ENCODE measurements around the gene CCL16. TPM values are rescaled to one million over a fixed set of nuclear protein-coding genes. Genes with fewer than 3 reads are reported as not detected.
"Not testable (repeated sequence)": the region's sequence is repeated elsewhere in the genome, so short reads cannot be mapped to it uniquely, and the experiment has no call there.

The CCL16 gene
- total RNA-seq, 2 donors from 2014 or later: not detected

- no peak overlapping the region for H3K4me3 Mint-ChIP-seq
- peaks cover 23% of the 10 kb centered on the region for H3K27me3 Mint-ChIP-seq
Measured at GRCh38 chr17:35944151-35944550, 37.1 kb downstream of the CCL16 start.

GRCh38 chr17:35943537-35943936 lies 37.8 kb downstream of the CCL16 start, which contains the start of gene LYZL6:
LYZL6 (minus strand) TSS chr17:35943713; CDS start chr17:35939356, 4,357 bp downstream.
- H3K9me3 ChIP-seq (ENCODE audit: control insufficient read depth, low read length, poor library complexity, severe bottlenecking): no peaks in the 10 kb centered on the region
- no peak for DNase-seq
- no peak for ATAC-seq
- H3K36me3 Mint-ChIP-seq (ENCODE audit: low read depth): no peaks in the 10 kb centered on the region
- no peak within 1 kb of the TSS for H3K27ac Mint-ChIP-seq
- peaks cover 23% of the 10 kb centered on the region for H3K27me3 Mint-ChIP-seq
- no peak within 1 kb of the TSS for H3K4me3 Mint-ChIP-seq
- H3K4me1 Mint-ChIP-seq: no peaks in the 10 kb centered on the region

More at GRCh38 chr17:35944151-35944550, 37.1 kb downstream of the CCL16 start:
- no peak for ATAC-seq
- Mint-ChIP-seq H3K27ac (no peak overlapping the region), H3K36me3 (ENCODE audit: low read depth) (no peaks in the 10 kb centered on the region), H3K4me1 (no peaks in the 10 kb centered on the region)
- no peak for DNase-seq
- no peaks in the 10 kb centered on the region for H3K9me3 ChIP-seq (ENCODE audit: control insufficient read depth, low read length, poor library complexity, severe bottlenecking)

GRCh38 chr17:35942588-35943186 lies 38.6 kb downstream of the CCL16 start:
- DNase-seq: no peak
- Mint-ChIP-seq H3K36me3 (ENCODE audit: low read depth) (no peaks in the 10 kb centered on the region), H3K27me3 (peaks cover 23% of the 10 kb centered on the region), H3K4me3 (no peak overlapping the region), H3K27ac (no peak overlapping the region), H3K4me1 (no peaks in the 10 kb centered on the region)
- no peaks in the 10 kb centered on the region for H3K9me3 ChIP-seq (ENCODE audit: control insufficient read depth, low read length, poor library complexity, severe bottlenecking)
- ATAC-seq: no peak

GRCh38 chr17:35938492-35938891 lies 42.8 kb downstream of the CCL16 start:
- not testable (repeated sequence) for ATAC-seq; H3K4me3 Mint-ChIP-seq; DNase-seq; H3K27ac Mint-ChIP-seq; H3K36me3 Mint-ChIP-seq (ENCODE audit: low read depth); H3K9me3 ChIP-seq (ENCODE audit: control insufficient read depth, low read length, poor library complexity, severe bottlenecking); H3K4me1 Mint-ChIP-seq
- H3K27me3 Mint-ChIP-seq: peaks cover 26% of the 10 kb centered on the region

- H3K36me3 Mint-ChIP-seq (ENCODE audit: low read depth): no peaks in the 10 kb centered on the region
- H3K27ac Mint-ChIP-seq: no peak overlapping the region
- H3K27me3 Mint-ChIP-seq: peaks cover 20% of the 10 kb centered on the region
- ATAC-seq: no peak
- H3K4me3 Mint-ChIP-seq: no peak overlapping the region
- DNase-seq: no peak
- no peaks in the 10 kb centered on the region for H3K9me3 ChIP-seq (ENCODE audit: control insufficient read depth, low read length, poor library complexity, severe bottlenecking)
- no peaks in the 10 kb centered on the region for H3K4me1 Mint-ChIP-seq
Measured at GRCh38 chr17:35936063-35936462, 45.2 kb downstream of the CCL16 start.

GRCh38 chr17:35934760-35935159 lies 46.5 kb downstream of the CCL16 start:
- Mint-ChIP-seq H3K27ac (no peak overlapping the region), H3K27me3 (peaks cover 20% of the 10 kb centered on the region), H3K4me3 (no peak overlapping the region), H3K4me1 (peaks cover 5% of the 10 kb centered on the region), H3K36me3 (ENCODE audit: low read depth) (no peaks in the 10 kb centered on the region)
- no peak for DNase-seq
- H3K9me3 ChIP-seq (ENCODE audit: control insufficient read depth, low read length, poor library complexity, severe bottlenecking): no peaks in the 10 kb centered on the region
- no peak for ATAC-seq

- no peak for DNase-seq
- no peaks in the 10 kb centered on the region for H3K9me3 ChIP-seq (ENCODE audit: control insufficient read depth, low read length, poor library complexity, severe bottlenecking)
- peaks cover 24% of the 10 kb centered on the region for H3K27me3 Mint-ChIP-seq
- peaks cover 2% of the 10 kb centered on the region for H3K36me3 Mint-ChIP-seq (ENCODE audit: low read depth)
- H3K27ac Mint-ChIP-seq: no peak overlapping the region
- peaks cover 5% of the 10 kb centered on the region for H3K4me1 Mint-ChIP-seq
- ATAC-seq: no peak
- H3K4me3 Mint-ChIP-seq: no peak overlapping the region
Measured at GRCh38 chr17:35932586-35932985, 48.7 kb downstream of the CCL16 start.

GRCh38 chr17:35931794-35932425 lies 49.4 kb downstream of the CCL16 start:
- peaks cover 2% of the 10 kb centered on the region for H3K36me3 Mint-ChIP-seq (ENCODE audit: low read depth)
- H3K4me1 Mint-ChIP-seq: peaks cover 5% of the 10 kb centered on the region
- peaks cover 24% of the 10 kb centered on the region for H3K27me3 Mint-ChIP-seq
- no peaks in the 10 kb centered on the region for H3K9me3 ChIP-seq (ENCODE audit: control insufficient read depth, low read length, poor library complexity, severe bottlenecking)
- no peak overlapping the region for H3K27ac Mint-ChIP-seq
- DNase-seq (no peak), ATAC-seq (no peak)
- H3K4me3 Mint-ChIP-seq: no peak overlapping the region

- peak; percentile 28 to 61 (median 40) for DNase-seq
Measured at GRCh38 chr17:35930211-35931065, 50.9 kb downstream of the CCL16 start, which contains the start of gene RDM1. RDM1 (minus strand) TSS chr17:35930773; CDS start chr17:35930727, 46 bp downstream.

GRCh38 chr17:35927714-35928113 lies 53.6 kb downstream of the CCL16 start:
- peaks cover 10% of the 10 kb centered on the region for H3K27me3 Mint-ChIP-seq
- peaks cover 2% of the 10 kb centered on the region for H3K36me3 Mint-ChIP-seq (ENCODE audit: low read depth)
- no peak overlapping the region for H3K4me3 Mint-ChIP-seq
- H3K27ac Mint-ChIP-seq: no peak overlapping the region
- DNase-seq (no peak), ATAC-seq (no peak)
- H3K4me1 Mint-ChIP-seq: peaks cover 5% of the 10 kb centered on the region
- no peaks in the 10 kb centered on the region for H3K9me3 ChIP-seq (ENCODE audit: control insufficient read depth, low read length, poor library complexity, severe bottlenecking)

More at GRCh38 chr17:35930211-35931065, 50.9 kb downstream of the CCL16 start, which contains the start of gene RDM1:
- Mint-ChIP-seq H3K27ac (peak within 1 kb of the TSS; percentile 67), H3K4me1 (peaks cover 5% of the 10 kb centered on the region), H3K4me3 (peak within 1 kb of the TSS; percentile 88), H3K36me3 (ENCODE audit: low read depth) (peaks cover 2% of the 10 kb centered on the region), H3K27me3 (peaks cover 24% of the 10 kb centered on the region)
- ATAC-seq: peak; percentile 85
- no peaks in the 10 kb centered on the region for H3K9me3 ChIP-seq (ENCODE audit: control insufficient read depth, low read length, poor library complexity, severe bottlenecking)

Other genes starting within 250 kb of the CCL16 start
- gene RASL10B, start 249.9 kb downstream of the CCL16 start, total RNA-seq: under 1 TPM; 0.10 to 0.50 TPM
- gene GAS2L2, start 228.3 kb downstream of the CCL16 start, total RNA-seq: not detected
- not detected for gene C17orf50, start 220.6 kb downstream of the CCL16 start, total RNA-seq
- gene MMP28, start 185.9 kb downstream of the CCL16 start, total RNA-seq: under 1 TPM in 1 of 2 donors, not detected in 1; 0.44 TPM
- 100 to 1,000 TPM; 153 to 165 TPM for gene TAF15, start 172.0 kb downstream of the CCL16 start, total RNA-seq
- under 1 TPM in 1 of 2 donors, not detected in 1; 0.50 TPM for gene HEATR9, start 112.6 kb downstream of the CCL16 start, total RNA-seq
- 100 to 1,000 TPM in 1 of 2 donors, 10 to 100 TPM in 1; 15.6 to 202 TPM for gene CCL5, start 101.1 kb downstream of the CCL16 start, total RNA-seq
- not detected for gene RDM1, start 50.7 kb downstream of the CCL16 start, total RNA-seq
- gene LYZL6, start 37.8 kb downstream of the CCL16 start, total RNA-seq: not detected
- not detected for gene CCL14, start 5.2 kb upstream of the CCL16 start, total RNA-seq
- gene CCL15, start 20.1 kb upstream of the CCL16 start, total RNA-seq: not detected
- gene CCL23, start 36.5 kb upstream of the CCL16 start, total RNA-seq: not detected
- not detected for gene CCL18, start 82.8 kb upstream of the CCL16 start, total RNA-seq
- 1 to 10 TPM; 5.8 to 8.8 TPM for gene CCL3, start 108.6 kb upstream of the CCL16 start, total RNA-seq
- 1 to 10 TPM; 2.2 to 2.4 TPM for gene CCL4, start 122.3 kb upstream of the CCL16 start, total RNA-seq
- gene TBC1D3B, start 195.1 kb upstream of the CCL16 start, total RNA-seq: 1 to 10 TPM; 3.5 to 3.6 TPM
- gene CCL3L1, start 215.3 kb upstream of the CCL16 start, total RNA-seq: 1 to 10 TPM; 4.7 to 5.3 TPM
- 1 to 10 TPM in 1 of 2 donors, under 1 TPM in 1; 0.62 to 1.6 TPM for gene CCL4L2, start 229.6 kb upstream of the CCL16 start, total RNA-seq

All from T-helper 17 cell (primary cell).